ENCODE data around the gene HSF4.

Gene HSF4

DNA sequence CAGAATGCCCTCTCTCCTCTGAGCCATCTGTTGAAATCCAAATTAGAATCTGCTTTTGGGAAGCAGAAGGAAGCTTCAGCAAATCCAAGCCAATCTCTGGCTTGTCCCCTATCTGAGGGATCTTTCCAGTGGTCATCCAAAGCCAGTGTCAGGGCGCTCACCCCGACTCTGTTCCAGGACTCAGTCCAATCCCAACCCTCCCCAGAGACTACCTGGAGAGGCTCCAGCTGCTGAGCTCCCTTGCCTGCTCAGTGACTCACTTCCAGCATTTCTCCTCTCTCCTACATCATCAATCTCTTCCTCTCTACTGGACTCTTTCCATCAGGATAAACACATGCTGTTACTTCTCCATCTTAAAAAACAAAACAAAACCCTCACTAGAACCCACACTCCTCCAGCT is 16.8 kb downstream of the HSF4 start:
- Histone ChIP-seq H3K4me3 (replicated peaks; ENCODE audit: insufficient read depth, low read length) (no peak overlapping the region), H3K27ac (replicated peaks) (no peak overlapping the region), H3K27me3 (ENCODE audit: insufficient read depth, poor library complexity, severe bottlenecking) (peaks cover 10% of the 10 kb centered on the region)
- TF ChIP-seq SPI1 (IDR thresholded peaks at IDR 0.05; ENCODE audit: borderline replicate concordance, low read depth), result no peak
- TF ChIP-seq GABPA (IDR thresholded peaks at IDR 0.05; ENCODE audit: low read depth), result no peak
- TF ChIP-seq CTCF (IDR thresholded peaks at IDR 0.05; ENCODE audit: insufficient read depth, low read length), result no peak
- no peak for TF ChIP-seq POLR2AphosphoS5 (IDR thresholded peaks at IDR 0.05; ENCODE audit: low read depth)
- no peak for TF ChIP-seq REST (IDR thresholded peaks at IDR 0.05; ENCODE audit: insufficient replicate concordance, low read depth)
- no peak for DNase-seq (ENCODE audit: low read depth in 1 of 2, low spot score in 1 of 2)

DNA sequence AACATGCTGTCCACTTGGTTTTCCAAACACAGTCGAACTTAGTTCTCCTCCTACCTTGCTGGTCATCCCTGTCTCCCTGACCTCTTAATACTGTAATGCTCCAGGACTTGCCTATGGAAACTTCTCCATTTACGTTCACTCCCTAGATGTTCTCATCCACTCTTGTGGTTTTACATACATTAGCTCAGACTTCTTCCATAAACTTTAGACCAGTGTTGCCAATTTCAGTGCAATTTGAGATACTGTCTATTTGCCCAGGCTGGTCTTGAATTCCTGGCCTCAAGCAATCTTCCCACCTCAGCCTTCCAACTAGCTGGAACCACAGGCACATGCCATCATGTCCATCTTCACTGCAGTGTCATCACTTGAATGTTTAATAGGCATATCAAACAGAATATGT is 17.7 kb downstream of the HSF4 start:
- no peak for DNase-seq (ENCODE audit: low read depth in 1 of 2, low spot score in 1 of 2)
- TF ChIP-seq GABPA (IDR thresholded peaks at IDR 0.05; ENCODE audit: low read depth) (no peak), REST (IDR thresholded peaks at IDR 0.05; ENCODE audit: insufficient replicate concordance, low read depth) (no peak), SPI1 (IDR thresholded peaks at IDR 0.05; ENCODE audit: borderline replicate concordance, low read depth) (no peak), CTCF (IDR thresholded peaks at IDR 0.05; ENCODE audit: insufficient read depth, low read length) (no peak), POLR2AphosphoS5 (IDR thresholded peaks at IDR 0.05; ENCODE audit: low read depth) (no peak)
- peaks cover 10% of the 10 kb centered on the region for H3K27me3 ChIP-seq (ENCODE audit: insufficient read depth, poor library complexity, severe bottlenecking)
- peak overlapping the region; percentile 96; the same call in 1 of the 2 replicates for H3K4me3 ChIP-seq (replicated peaks; ENCODE audit: insufficient read depth, low read length)
- no peak overlapping the region for H3K27ac ChIP-seq (replicated peaks)

DNA sequence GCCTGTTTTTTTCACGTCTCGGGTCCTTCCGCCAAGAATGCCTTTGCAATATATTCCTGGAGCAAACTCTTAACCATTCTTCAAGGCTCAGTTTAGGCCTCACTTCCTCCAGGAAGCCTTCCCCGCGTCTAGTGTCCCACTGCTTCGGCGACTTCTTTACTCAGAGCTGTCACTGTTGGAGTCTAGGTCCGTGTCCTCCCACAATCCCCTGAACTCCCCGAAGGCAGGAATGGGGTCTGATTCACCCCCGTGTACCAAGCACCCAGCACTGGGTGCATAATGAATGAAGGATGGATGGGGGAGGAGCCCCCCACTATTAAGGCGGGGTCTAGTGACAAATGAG is 18.7 kb downstream of the HSF4 start:
- Histone ChIP-seq H3K4me3 (replicated peaks; ENCODE audit: insufficient read depth, low read length) (peak overlapping the region; percentile 96), H3K27ac (replicated peaks) (peak overlapping the region; percentile 7; the same call in 1 of the 2 replicates), H3K27me3 (ENCODE audit: insufficient read depth, poor library complexity, severe bottlenecking) (peaks cover 7% of the 10 kb centered on the region)
- DNase-seq (ENCODE audit: low read depth in 1 of 2, low spot score in 1 of 2), result no peak
- TF ChIP-seq REST (IDR thresholded peaks at IDR 0.05; ENCODE audit: insufficient replicate concordance, low read depth) (no peak), CTCF (IDR thresholded peaks at IDR 0.05; ENCODE audit: insufficient read depth, low read length) (no peak), GABPA (IDR thresholded peaks at IDR 0.05; ENCODE audit: low read depth) (no peak), SPI1 (IDR thresholded peaks at IDR 0.05; ENCODE audit: borderline replicate concordance, low read depth) (no peak), POLR2AphosphoS5 (IDR thresholded peaks at IDR 0.05; ENCODE audit: low read depth) (no peak)
